HG02970 (cell line): Measurements from ENCODE around the gene TAF4.
"Not testable (repeated sequence)": the region's sequence is repeated elsewhere in the genome, so short reads cannot be mapped to it uniquely, and the experiment has no call there.

ENCODE experiments used
- ATAC-seq: cut with Tn5 transposase; IDR thresholded peaks from one replicate; pipeline ENCODE4 v1.9.1; 2021; ENCODE audit warnings: mild to moderate bottlenecking, moderate library complexity, moderate number of reproducible peaks; ENCODE audit not compliant: unreplicated experiment, low FRiP score

Gene TAF4

DNA sequence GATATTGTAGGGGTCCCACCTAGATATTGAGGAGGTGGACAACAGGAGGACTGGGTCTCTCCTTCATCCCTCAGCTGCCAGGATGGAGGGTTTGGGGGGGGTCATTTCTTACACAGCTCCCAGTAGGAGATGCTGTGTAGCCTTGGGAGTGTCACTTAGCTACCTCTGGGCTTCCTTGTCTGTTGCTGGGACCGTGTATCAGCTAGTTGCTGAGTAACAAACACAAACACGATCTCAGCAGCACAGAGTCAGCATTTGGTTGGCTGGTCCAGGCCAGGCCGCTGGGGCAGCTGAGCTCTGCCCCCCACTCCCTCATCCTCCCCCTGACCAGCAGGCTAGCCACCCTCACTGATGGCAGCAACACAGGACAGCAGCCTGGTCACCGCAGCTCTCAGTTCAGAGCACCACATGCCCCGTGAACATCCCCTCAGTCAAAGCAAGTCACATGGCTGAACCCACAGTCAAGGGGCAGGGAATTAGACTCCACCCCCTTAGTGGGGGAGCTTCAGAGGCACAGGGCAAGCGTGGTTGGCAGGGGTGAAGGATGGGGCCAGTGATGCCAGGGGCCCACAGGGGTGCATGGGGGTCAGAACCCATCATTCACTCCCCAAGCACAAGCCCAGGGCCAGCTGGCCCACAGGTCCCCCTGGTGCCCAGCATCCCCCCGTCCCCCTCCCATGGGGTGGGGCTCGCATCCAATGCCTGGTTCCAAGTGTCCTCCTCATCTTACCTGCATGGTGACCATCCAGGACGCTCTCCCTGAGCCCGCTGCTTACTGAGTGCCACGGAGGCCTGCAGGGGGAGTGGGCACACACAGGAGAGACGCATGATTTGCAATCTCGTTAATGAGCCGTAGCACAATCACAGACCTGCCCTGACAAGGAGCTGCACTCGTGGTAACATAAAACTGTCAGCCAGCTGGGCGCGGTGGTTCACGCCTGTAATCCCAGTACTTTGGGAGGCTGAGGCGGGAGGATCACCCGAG lies 112.4 kb downstream of the TAF4 start:
- no peak for ATAC-seq

DNA sequence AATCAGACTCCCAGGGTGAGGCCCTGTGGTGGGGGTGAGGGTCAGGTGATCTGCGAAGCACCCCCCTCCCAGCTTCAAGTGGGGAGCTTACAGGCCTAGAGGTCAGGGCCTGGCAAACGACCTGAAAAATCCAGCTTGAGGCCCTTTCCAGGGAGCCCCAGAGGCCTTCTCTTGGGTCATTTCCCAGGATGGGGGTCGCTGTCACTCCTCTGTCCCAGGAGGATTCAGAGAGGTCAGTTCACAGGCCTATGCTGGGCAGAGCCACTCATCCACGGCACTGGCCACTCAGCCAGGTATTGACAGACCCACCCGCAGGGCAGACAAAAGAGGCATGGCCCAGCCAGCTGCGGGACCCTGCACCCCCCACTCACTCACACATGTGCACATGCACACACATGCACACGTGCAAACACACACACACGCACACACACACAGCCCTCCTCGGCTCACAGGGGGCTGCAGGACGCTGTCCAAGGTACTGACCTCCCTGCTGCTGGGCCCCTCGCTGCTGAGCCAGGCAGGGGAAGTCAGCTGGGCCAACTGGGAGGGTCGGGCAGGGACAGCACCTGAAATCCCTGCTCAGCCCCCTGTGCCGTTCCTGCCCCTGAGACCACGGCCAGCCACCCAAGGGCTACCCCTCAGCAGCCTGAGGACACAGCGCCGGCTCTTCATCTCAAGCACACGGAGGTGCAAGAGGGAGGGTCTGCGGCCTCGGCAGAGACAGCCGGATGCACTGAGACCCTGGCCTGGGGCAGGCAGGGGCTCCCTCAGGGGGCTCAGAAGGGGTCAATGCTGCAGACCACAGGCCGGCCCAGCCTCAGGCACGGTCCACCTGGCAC lies 113.8 kb downstream of the TAF4 start:
- ATAC-seq = no peak

DNA sequence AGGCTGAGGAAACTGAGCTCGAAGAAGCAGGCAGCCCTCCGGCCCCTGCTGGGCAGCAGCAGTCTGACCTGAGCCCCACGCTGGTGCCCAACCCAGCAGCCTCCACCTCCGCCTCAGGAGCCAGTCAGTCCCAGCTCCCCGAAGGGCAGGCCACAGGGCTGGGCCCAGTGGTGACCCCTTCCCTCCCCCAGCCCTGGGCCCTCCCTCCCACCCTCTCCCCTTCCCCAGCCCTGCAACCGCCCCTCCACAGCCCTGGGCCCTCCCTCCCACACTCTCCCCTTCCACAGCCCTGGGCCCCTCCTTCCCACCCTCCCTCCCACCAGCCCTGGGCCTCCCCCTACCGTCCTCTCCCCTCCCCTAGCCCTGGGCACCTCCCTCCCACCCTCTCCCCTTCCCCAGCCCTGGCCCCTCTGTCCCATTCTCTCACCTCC lies 115.0 kb downstream of the TAF4 start:
- ATAC-seq = no peak

DNA sequence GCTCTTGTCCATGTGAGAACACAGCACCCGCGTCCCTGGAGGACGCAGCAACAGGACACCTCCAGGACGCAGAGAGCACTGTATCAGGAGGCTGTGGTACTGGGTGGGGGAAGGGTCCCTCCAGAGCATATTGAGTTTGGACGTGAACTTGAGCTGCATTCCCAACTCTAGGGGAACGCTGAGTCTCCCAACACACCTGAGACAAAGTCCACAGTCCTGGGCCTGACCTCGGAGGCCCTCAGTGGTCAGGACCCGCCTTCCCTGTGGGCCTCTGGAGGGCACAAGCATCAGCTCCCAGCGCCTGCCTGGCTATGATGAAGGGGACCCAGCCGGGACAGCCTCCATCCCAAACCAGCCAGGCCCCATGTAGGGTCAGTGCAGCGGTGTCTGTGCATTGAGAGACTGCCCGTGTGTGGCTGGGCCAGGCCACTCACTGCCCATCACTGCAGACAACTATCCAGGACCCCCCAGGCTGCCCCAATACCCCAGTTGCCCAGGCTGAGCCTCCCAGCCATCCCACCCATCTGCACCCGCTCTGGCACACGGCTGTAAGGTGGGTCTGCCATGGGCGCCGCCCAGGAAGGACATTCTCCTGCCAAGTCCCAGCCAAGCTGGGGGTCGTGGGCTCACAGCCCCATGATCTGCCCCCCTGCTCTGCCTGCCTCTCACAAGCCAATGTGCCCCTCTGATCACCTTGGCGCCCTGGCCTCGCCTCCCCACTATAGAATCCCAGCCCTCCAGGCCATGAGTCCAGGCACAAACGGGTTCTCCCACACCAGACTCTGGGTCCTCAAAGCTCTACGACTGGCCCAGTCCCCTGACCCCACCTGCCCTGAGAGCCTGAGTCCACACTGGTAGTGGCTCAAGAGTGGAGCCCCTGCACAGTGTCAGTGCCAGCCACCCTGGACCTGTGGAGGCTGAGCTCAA lies 115.7 kb downstream of the TAF4 start:
- ATAC-seq = no peak

DNA sequence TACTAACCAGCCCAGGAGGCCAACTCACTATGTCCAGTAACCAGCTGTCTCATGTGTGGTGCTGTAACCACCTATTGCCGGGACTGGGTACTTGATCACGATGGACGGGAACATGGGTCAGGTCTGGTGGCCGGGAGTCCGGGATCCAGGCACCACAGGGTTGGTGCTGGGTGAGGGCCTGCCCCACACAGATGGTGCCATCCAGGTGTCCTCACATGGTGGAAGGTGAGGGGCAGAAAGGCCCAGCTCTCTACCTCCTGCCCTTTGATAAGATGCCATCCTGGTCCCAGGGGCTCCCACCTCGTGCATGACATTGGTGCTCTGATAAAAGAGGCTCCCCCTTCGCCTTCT lies 116.3 kb downstream of the TAF4 start:
- no peak for ATAC-seq

DNA sequence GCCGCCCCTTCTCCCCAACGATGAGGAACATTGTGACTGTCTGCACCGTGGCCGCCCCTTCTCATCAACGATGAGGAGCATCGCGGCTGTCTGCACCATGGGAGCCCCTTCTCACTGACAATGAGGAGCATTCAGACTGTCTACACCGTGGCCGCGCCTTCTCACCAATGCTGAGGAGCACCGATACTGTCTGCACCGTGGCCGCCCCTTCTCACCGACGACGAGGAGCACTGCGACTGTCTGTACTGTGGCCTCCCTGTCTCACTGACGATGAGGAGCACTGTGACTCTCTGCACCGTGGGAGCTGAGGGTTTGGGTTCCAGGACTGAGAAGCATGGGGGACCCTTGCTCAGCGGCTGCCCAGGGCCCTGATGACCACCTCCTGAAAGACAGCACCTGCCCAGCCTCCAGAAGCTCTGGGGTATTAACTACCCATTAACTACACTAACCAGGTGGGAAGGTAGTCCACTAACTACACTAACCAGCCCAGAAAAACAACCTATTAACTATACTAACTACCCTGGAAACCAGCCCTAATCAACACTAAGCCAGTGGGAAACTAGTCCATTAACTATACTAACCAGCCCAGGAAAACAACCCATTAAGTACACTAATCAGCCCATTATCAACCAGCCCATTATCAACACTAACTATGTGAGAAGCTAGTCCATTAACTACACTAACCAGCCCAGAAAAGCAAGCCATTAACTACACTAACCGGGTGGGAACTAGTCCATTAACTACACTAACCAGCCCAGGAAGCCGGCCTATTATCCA lies 116.9 kb downstream of the TAF4 start:
- no peak for ATAC-seq

DNA sequence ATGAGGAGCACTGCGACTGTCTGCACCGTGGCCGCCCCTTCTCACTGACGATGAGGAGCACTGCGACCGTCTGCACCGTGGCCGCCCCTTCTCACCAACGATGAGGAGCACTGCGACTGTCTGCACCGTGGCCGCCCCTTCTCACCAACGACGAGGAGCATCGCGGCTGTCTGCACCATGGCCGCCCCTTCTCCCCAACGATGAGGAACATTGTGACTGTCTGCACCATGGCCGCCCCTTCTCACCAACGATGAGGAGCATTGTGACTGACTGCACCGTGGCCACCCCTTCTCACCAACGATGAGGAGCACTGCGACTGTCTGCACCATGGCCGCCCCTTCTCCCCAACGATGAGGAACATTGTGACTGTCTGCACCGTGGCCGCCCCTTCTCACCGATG lies 117.6 kb downstream of the TAF4 start:
- ATAC-seq = not testable (repeated sequence)

DNA sequence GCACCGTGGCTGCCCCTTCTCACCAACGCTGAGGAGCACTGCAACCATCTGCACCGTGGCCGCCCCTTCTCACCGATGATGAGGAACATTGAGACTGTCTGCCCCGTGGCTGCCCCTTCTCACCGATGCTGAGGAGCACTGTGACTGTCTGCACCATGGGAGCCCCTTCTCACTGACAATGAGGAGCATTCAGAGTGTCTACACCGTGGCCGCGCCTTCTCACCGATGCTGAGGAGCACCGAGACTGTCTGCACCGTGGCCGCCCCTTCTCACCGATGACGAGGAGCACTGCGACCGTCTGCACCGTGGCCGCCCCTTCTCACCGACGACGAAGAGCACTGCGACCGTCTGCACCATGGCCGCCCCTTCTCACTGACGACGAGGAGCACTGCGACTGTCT lies 120.2 kb downstream of the TAF4 start:
- not testable (repeated sequence) for ATAC-seq

DNA sequence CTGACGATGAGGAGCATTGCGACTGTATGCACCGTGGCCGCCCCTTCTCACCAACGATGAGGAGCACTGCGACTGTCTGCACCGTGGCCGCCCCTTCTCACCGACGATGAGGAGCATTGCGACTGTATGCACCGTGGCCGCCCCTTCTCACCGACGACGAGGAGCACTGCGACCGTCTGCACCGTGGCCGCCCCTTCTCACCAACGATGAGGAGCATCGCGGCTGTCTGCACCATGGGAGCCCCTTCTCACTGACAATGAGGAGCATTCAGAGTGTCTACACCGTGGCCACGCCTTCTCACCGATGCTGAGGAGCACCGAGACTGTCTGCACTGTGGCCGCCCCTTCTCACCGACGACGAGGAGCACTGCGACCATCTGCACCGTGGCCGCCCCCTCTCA lies 120.7 kb downstream of the TAF4 start:
- not testable (repeated sequence) for ATAC-seq

DNA sequence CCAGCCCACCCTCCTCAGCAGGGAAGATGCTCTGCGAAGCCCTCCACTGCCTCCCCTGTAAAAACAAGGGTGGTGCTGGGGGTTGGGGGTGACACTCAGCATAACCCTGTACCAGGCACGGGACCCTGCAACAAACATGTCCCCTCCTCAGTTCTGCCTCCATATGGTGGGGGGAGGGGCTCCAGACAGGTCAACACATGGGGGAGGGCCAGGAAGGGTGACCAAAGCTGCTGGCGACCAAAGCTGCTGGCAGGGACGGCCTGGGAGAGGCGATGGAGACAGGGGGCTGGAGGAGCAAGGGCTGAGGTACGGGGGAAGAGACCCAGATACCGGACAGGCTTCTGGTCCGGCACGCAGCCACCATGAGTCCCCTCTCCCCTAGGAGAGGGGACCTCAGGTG lies 123.2 kb downstream of the TAF4 start:
- ATAC-seq = no peak

DNA sequence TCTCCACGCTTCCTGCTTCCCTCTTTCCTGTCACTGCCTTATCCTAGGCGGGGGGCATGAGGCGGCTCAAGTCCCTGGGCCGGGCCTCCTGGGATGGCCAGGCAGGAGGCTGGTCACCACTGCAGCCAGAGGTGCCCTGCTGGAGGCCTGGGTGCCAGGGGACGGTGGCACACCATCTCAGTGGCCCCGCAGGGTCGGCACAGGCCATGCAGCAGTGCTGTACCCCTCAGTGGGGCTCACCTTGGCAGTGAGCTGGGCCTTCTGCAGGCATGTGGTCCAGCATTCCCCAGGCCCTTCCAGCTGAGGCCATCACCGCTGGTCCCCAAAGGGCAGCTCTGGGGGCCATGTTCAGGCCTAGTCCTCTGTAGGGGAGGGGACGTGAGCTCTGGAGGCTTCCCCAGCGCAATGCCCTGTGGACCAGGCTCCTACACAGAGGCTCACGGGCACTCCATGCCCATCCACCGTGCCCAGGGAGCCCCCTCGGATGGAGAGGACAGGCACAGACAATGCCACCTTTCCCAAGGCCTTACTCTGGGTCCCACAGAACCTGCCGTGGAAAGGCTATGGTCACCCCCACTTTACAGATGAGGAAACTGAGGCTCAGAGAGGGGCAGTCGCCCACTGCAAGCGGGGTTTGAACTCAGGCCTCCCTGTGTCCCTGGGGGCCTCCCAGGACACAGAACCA lies 123.8 kb downstream of the TAF4 start:
- no peak for ATAC-seq

DNA sequence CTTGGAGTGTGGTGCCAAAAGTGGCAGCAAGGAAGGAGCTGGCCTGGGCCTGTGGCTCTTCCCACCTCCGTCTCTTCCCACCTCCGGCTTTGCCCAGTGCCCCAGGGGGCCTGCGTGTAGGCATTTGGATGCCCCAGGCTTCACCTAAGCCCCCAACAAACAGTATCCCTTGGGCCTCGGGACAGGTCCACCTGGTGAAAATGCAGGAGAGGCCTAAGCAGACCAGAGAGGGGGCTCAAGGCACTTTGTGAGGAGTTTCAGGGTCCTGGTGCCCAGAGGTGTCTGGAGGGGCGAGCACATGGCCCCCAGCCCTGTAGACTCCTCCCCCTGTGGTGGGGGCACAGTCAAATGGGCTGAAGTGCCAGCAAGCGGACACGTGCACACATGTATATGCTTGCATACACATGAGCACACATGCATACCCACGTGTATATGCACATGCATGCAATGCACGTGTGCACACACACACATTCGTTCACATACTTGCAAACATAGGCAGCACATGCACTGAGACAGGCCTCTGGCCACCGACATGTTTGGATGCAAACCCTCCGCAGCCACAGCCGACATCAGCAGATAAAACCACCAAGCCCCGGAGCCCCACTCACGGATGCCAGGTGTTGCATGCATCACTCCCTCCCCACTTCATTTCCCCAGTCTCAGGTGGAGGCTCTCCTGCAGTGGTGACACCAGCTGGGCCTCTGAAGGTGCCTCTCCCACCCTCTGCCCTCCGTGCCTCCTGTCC lies 124.5 kb downstream of the TAF4 start:
- no peak for ATAC-seq

DNA sequence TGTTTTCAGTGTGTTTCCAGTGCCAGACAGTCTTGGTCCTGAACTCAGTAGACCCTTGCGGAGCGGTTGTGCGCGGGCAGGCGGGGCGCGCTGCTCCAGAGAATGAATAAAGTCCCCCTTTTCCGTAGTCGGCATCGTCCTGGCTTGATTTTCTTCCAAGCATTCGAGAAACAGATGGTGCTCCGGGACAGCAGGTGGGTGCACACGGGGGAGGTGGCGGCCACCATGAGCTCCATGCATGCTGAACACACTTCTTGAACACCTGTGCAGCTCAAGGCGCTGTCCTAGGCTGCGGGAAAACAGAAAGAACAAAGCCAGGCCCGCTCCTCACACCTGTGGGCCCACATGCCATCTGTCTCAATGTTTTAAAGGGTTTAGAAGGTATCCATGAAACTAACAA lies 125.2 kb downstream of the TAF4 start:
- ATAC-seq = no peak

DNA sequence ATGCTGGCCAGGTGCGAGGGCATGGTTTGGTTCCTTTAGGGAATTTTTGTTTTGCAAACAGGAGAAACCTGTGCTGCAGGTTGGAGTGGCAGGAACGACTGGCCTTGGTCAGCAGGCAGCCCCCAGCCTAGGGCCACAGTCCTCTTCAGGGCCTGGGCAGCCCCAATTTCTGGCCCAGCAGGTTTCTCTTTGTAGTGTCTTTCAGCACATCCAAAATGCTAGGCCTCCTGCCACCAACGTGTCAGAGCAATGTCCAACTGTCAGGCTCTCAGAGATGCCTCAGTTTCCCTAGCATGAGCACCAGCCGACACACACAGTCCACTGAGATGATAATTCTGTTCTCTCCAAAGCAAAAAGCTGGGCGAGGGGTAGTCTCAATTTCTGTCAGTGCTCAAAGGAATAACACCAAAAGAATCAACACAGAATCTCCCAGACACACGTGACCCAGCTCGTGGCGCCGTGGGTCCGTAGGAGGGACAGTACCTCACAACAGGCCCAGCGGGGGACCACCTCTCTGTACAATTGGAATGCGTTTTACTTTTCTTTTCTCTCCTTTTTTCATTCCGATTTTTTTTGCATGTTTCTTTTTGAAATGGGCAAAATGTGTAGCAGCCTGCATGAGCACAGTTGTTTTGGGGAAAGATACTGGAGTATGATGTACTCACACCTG lies 125.9 kb downstream of the TAF4 start:
- no peak for ATAC-seq

DNA sequence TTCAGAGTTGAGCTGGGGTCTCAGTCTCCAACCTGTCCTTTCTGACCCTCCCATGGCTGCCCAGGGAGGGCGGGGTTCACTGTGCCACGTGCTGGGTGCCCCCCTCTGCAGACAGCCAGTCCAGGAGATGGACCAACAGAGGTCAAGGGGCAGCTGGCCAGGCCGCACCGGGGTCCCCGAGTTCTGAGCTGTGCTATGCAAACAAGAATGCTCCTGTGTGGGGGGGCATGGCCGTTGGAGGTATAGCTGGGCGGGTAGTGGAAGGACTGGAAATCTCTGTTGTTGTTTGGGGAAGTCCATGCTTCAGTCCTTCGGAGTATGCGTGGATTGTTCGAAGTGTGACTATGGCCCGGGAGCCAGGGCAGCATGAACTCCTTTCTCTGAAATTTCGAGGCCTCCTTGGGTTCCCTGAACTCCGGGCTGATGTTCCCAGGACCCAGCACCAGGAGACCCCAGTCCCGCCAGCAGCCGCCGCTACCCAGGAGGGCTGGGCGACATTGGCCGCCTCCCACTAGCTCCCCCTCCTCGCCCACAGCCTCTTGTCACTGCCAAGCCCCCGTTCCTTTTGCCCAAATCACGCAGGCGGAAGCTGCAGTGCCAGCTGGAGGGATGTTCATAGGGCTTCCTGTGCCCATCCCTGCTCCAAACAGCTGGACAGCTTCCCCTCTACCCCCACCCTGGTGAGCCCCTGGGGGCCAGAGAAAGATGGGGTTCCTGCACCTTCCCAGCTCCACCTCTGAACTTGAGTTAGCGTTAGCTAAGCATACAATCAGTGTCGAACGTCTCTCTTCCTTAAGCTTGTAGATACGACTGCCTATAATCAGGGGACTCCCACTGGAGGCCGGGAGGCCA lies 126.6 kb downstream of the TAF4 start:
- ATAC-seq = no peak

DNA sequence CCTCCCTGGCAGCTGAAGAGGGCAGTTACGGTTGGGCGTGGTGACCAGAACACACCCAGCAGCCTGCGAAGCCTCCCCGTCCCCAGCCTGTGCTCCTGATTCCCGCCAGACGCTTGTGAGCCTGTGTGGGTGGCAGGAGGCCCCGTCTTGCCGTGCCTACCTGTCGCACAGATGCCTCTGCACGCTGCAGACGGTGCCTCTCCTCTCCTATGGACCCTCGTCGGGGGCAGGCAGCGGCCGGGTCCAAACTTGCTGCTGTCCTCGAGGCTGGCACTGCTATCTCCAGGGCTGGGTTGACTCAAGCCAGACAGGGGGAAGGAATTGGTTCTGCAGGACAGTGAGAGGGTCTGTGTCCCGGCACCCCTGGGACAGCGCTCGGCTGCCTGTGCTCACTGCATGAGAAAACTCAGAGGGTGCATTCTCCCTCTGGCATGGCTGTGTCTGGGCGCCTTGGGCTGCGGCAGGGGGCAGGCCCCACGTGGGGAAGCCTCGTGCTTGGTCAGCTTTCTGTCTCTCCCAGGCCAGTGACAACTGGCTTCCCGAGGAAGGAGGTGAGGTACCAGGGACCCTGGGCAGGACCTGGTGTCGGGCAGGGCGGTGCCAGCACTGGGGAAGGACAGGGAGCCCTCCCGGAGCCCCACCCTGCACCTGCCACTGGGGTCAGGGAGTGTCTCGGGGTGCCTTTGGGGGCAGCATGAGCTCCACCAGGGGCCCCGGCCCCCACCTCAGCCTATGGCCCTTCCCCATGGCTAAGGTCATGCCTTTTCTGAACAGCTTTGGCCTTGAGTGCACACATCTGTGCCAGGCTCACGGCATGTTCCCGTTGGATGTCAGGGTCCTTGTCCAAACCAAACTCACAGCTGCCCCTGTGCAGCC lies 127.5 kb downstream of the TAF4 start:
- ATAC-seq = no peak
